ENCODE results near the gene DUOX1. TPM values are rescaled to one million over a fixed set of nuclear protein-coding genes. Genes with fewer than 3 reads are reported as not detected.

DUOX1 gene
- total RNA-seq, 3 donors from 2014 or later, result 0.80 to 7.2 (median 1.6) TPM

DNA sequence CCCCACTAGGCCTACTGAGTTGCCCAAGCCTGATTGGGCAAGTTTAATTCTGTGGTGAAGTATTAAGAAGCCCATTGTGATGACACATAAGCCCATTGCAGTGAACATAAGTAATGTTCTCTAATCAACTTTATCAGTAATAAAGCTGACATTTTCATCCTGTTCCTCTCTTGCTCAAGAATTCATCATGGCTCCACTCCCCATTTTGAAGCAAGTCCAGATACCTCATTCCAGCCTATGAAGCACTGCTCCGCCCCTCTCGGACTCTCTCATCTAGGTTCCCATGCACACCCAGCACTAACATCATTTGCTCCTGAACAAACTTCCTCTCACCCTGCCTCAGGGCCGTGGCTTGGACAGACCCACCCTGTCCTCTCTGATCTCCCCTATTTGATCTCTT, 47.5 kb downstream of the DUOX1 start:
- no peak for TF ChIP-seq POLR2AphosphoS5 (IDR thresholded peaks at IDR 0.05)
- TF ChIP-seq POLR2A (IDR thresholded peaks at IDR 0.05), result no peak
- TF ChIP-seq, protein P1, sequence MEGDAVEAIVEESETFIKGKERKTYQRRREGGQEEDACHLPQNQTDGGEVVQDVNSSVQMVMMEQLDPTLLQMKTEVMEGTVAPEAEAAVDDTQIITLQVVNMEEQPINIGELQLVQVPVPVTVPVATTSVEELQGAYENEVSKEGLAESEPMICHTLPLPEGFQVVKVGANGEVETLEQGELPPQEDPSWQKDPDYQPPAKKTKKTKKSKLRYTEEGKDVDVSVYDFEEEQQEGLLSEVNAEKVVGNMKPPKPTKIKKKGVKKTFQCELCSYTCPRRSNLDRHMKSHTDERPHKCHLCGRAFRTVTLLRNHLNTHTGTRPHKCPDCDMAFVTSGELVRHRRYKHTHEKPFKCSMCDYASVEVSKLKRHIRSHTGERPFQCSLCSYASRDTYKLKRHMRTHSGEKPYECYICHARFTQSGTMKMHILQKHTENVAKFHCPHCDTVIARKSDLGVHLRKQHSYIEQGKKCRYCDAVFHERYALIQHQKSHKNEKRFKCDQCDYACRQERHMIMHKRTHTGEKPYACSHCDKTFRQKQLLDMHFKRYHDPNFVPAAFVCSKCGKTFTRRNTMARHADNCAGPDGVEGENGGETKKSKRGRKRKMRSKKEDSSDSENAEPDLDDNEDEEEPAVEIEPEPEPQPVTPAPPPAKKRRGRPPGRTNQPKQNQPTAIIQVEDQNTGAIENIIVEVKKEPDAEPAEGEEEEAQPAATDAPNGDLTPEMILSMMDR (IDR thresholded peaks at IDR 0.05), result no peak
- no peak for DNase-seq (ENCODE audit: low spot score in 2 of 2)
- intact Hi-C loops (cut with DNase I; ENCODE audit: low total_unique reads), result no loop called here
- Histone ChIP-seq H3K27ac (no peak overlapping the region), H3K27me3 (no peaks in the 10 kb centered on the region), H3K4me3 (no peak overlapping the region), H3K9me3 (no peaks in the 10 kb centered on the region), H3K4me1 (no peaks in the 10 kb centered on the region), H3K36me3 (no peaks in the 10 kb centered on the region)

DNA sequence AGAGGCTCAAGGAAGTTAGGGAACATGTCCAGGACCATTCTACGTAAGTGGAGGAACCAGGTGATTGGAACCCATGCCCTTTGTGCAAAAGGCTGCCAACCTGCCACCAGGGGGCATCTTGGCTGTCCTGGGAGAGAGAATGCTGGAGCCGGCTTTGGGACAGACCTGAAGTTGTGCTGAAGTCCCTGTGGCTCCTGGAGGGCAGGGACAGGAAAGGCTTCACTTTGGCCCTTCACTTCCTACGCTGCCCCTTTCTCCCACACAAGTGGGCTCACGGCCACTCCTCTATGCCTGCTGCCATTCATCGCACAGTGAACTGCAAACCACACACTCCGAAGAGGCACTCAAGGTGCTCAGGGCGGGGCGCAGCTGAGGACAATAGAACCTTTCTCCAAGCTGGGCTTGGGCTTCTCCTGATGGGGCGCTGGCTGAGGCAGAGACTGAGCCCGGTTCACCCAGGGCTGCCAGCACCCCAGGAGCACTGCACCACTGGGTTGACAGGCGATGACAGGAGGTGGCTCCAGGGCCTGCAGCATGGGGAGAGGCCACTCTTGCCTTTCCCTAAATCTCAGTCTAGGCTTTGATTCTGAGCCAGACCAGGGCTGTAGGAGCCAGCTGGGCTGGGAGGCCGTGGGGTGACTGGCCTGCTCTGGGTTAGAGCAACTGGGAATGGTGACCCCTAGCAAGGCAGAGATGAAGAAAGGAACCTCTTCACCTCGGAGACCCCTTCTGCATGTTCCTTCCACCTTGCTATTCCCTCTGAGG, 49.6 kb downstream of the DUOX1 start:
- Histone ChIP-seq H3K4me3 (no peak overlapping the region), H3K36me3 (no peaks in the 10 kb centered on the region), H3K4me1 (no peaks in the 10 kb centered on the region), H3K27ac (peak overlapping the region in 1 of 2 donors; percentile 57), H3K27me3 (no peaks in the 10 kb centered on the region), H3K9me3 (no peaks in the 10 kb centered on the region)
- no peak for DNase-seq (ENCODE audit: low spot score in 2 of 2)
- intact Hi-C loops (cut with DNase I; ENCODE audit: low total_unique reads), result no loop called here
- TF ChIP-seq, protein P1 (IDR thresholded peaks at IDR 0.05), result peak in 2 of 3 donors; percentile 29 to 30
- TF ChIP-seq POLR2AphosphoS5 (IDR thresholded peaks at IDR 0.05) (no peak), POLR2A (IDR thresholded peaks at IDR 0.05) (no peak)

DNA sequence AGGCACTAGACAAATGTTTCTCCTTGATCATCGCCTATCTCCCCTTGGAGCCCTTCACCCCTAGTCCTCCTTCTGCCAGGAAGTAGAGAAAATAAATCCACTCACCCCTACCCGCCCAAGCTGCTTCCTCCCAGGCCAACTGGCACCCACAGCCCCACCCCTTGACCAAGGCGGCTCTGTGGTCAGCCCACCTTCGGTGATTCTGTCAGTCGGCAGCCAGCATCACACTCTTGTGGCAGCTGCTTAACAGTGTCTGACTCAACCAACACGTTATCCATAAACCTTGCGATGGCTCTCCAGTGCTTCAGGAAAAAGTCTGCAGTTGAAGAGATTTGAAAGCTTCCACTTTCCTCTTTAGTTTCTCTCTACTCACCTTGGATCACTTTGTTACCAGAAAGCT, 50.4 kb downstream of the DUOX1 start:
- TF ChIP-seq POLR2A (IDR thresholded peaks at IDR 0.05) (no peak), POLR2AphosphoS5 (IDR thresholded peaks at IDR 0.05) (no peak)
- TF ChIP-seq, protein P1 (IDR thresholded peaks at IDR 0.05), result no peak
- Histone ChIP-seq H3K27me3 (no peaks in the 10 kb centered on the region), H3K36me3 (no peaks in the 10 kb centered on the region), H3K4me3 (no peak overlapping the region), H3K27ac (peak overlapping the region; percentile 9 to 22), H3K4me1 (no peaks in the 10 kb centered on the region), H3K9me3 (no peaks in the 10 kb centered on the region)
- DNase-seq (ENCODE audit: low spot score in 2 of 2), result no peak
- intact Hi-C loops (cut with DNase I; ENCODE audit: low total_unique reads), result no loop called here

DNA sequence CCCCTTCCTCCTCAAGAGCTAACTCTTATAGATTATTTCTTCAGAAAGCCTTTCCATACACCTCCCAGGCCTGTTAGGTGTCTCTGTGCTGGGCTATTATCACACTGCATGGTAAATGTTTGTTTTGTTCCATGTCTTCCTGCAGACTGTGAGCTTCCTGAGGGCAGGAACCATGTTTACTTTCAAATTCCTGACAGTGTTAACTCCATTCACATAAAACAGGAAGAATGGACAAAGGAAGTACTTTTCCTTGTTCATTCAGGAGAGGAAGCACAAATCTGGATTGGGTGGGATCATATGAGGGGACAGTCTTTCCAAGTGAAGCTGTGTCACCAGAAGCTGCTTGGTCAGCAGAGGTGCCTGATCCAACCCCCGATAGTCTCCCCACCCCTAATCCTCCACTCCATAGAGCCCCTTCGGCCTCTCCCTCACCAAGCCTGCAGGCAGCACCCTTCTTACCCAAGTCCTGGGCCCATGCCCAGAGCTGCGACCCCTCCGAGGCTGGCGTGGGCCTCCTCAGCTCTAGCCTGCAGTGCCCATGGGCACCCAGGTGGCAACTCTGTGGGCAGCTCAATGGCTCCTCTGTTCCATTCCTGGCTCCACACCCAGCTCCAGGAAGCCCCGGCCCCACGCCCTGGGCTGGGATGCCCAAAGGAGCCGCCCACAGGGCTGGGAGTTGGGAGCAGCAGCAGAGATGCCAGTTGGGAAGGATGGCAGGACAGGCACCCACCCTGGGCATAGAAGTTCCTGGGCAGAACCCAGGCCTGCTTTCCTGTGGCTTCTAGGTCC, 51.0 kb downstream of the DUOX1 start:
- Histone ChIP-seq H3K9me3 (no peaks in the 10 kb centered on the region), H3K36me3 (no peaks in the 10 kb centered on the region), H3K4me1 (no peaks in the 10 kb centered on the region), H3K27me3 (no peaks in the 10 kb centered on the region), H3K4me3 (no peak overlapping the region), H3K27ac (no peak overlapping the region)
- DNase-seq (ENCODE audit: low spot score in 2 of 2), result no peak
- TF ChIP-seq, protein P1 (IDR thresholded peaks at IDR 0.05), result no peak
- TF ChIP-seq POLR2AphosphoS5 (IDR thresholded peaks at IDR 0.05) (no peak), POLR2A (IDR thresholded peaks at IDR 0.05) (no peak)
- intact Hi-C loops (cut with DNase I; ENCODE audit: low total_unique reads), result no loop called here
